Measurements from ENCODE around the gene CRELD1. TPM values are rescaled to one million over a fixed set of nuclear protein-coding genes. Genes with fewer than 3 reads are reported as not detected.

Gene CRELD1
- total and polyA plus RNA-seq, 10 donors = 17.7 to 40.9 (median 30.6) TPM

DNA sequence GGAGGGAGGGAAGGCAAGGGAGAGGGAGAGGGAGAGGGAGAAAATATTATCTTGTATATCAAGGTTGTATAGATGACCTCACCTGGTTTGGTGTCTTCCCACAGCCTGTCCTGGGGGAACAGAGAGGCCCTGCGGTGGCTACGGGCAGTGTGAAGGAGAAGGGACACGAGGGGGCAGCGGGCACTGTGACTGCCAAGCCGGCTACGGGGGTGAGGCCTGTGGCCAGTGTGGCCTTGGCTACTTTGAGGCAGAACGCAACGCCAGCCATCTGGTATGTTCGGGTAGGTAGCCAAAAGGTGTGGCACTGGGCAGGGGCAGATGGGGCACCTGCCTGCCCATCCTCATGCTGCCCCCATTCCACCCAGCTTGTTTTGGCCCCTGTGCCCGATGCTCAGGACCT lies 7.1 kb downstream of the CRELD1 start:
- TF ChIP-seq CTCF (IDR thresholded peaks at IDR 0.05 in 8 of 11, conservative IDR thresholded peaks at IDR 0.05 in 3 of 11) (no peak), POLR2AphosphoS5 (IDR thresholded peaks at IDR 0.05) (peak in 1 of 3 donors; percentile 12), POLR2A (IDR thresholded peaks at IDR 0.05) (no peak)
- Histone ChIP-seq H3K36me3 (peaks cover 0 to 80% (median 28%) of the 10 kb centered on the region in 6 donors), H3K9me3 (no peaks in the 10 kb centered on the region), H3K4me3 (no peak overlapping the region), H3K27ac (no peak overlapping the region), H3K4me1 (peaks cover 4 to 19% (median 9%) of the 10 kb centered on the region in 6 donors), H3K27me3 (replicated peaks in 1 of 7) (no peaks in the 10 kb centered on the region)
- 93 to 97% (median 94%) methylated on average over 10 of the region's 10 CpGs for WGBS, 5 donors
- intact Hi-C loops (cut with DNase I; ENCODE audit: low total_unique reads) = no loop called here
- no peak for DNase-seq

GRCh38 chr3:9942164-9942563 lies 8.5 kb downstream of the CRELD1 start:
- Histone ChIP-seq H3K4me1 (peaks cover 0 to 22% (median 8%) of the 10 kb centered on the region in 6 donors), H3K9me3 (no peaks in the 10 kb centered on the region), H3K27me3 (replicated peaks in 1 of 7) (no peaks in the 10 kb centered on the region), H3K27ac (no peak overlapping the region), H3K4me3 (no peak overlapping the region), H3K36me3 (peaks cover 0 to 66% (median 28%) of the 10 kb centered on the region in 6 donors)
- TF ChIP-seq POLR2AphosphoS5 (IDR thresholded peaks at IDR 0.05) = no peak
- TF ChIP-seq CTCF (IDR thresholded peaks at IDR 0.05 in 8 of 11, conservative IDR thresholded peaks at IDR 0.05 in 3 of 11) = no peak
- TF ChIP-seq POLR2A (IDR thresholded peaks at IDR 0.05) = no peak
- no peak for DNase-seq
- intact Hi-C loops (cut with DNase I; ENCODE audit: low total_unique reads) = no loop called here
- WGBS, 5 donors = 84 to 97% (median 90%) methylated on average over 4 of the region's 4 CpGs

GRCh38 chr3:9942934-9943690 lies 9.5 kb downstream of the CRELD1 start:
- TF ChIP-seq POLR2AphosphoS5 (IDR thresholded peaks at IDR 0.05) = no peak
- no peak for TF ChIP-seq POLR2A (IDR thresholded peaks at IDR 0.05)
- no peak for TF ChIP-seq CTCF (IDR thresholded peaks at IDR 0.05 in 8 of 11, conservative IDR thresholded peaks at IDR 0.05 in 3 of 11)
- H3K27ac ChIP-seq = no peak overlapping the region
- H3K9me3 ChIP-seq = no peaks in the 10 kb centered on the region
- no peak for DNase-seq
- H3K36me3 ChIP-seq = peaks cover 0 to 56% (median 20%) of the 10 kb centered on the region in 6 donors
- peaks cover 0 to 32% (median 8%) of the 10 kb centered on the region in 6 donors for H3K4me1 ChIP-seq
- no peak overlapping the region for H3K4me3 ChIP-seq
- no peaks in the 10 kb centered on the region for H3K27me3 ChIP-seq (replicated peaks in 1 of 7)
- WGBS, 5 donors = 91 to 95% (median 93%) methylated on average over 11 of the region's 11 CpGs
- intact Hi-C loops (cut with DNase I; ENCODE audit: low total_unique reads) = no loop called here

DNA sequence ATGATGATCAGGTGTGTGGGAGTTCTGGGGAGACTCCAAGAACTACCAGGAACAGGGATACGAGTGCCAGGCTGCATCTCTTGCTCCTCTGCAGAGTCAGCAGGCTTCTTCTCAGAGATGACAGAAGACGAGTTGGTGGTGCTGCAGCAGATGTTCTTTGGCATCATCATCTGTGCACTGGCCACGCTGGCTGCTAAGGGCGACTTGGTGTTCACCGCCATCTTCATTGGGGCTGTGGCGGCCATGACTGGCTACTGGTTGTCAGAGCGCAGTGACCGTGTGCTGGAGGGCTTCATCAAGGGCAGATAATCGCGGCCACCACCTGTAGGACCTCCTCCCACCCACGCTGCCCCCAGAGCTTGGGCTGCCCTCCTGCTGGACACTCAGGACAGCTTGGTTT lies 10.6 kb downstream of the CRELD1 start:
- intact Hi-C loops (cut with DNase I; ENCODE audit: low total_unique reads) = no loop called here
- Histone ChIP-seq H3K9me3 (no peaks in the 10 kb centered on the region), H3K36me3 (peaks cover 0 to 58% (median 17%) of the 10 kb centered on the region in 6 donors), H3K4me3 (no peak overlapping the region), H3K27me3 (replicated peaks in 1 of 7) (no peaks in the 10 kb centered on the region), H3K4me1 (peaks cover 0 to 35% (median 8%) of the 10 kb centered on the region in 6 donors), H3K27ac (no peak overlapping the region)
- WGBS, 5 donors = 92 to 99% (median 95%) methylated on average over 7 to 11 of the region's 11 CpGs
- DNase-seq = no peak
- TF ChIP-seq POLR2A (IDR thresholded peaks at IDR 0.05) = no peak
- TF ChIP-seq CTCF (IDR thresholded peaks at IDR 0.05 in 8 of 11, conservative IDR thresholded peaks at IDR 0.05 in 3 of 11) = no peak
- TF ChIP-seq POLR2AphosphoS5 (IDR thresholded peaks at IDR 0.05) = peak in 1 of 3 donors; percentile 28
